T-cell (primary cell): ENCODE results near the gene CDH22. TPM values are rescaled to one million over a fixed set of nuclear protein-coding genes. Genes with fewer than 3 reads are reported as not detected.

Source experiments
- ATAC-seq, 4 experiments: fragments of 200-7000 bp in 3 of 4; fragments of 150-1000 bp in 1 of 4; cut with Tn5 transposase; replicated peaks in 1 of 4; 1 replicate in 3 of 4; 2 replicates in 1 of 4; pipeline ENCODE4 v1.10.0; 2021; ENCODE audit warnings: moderate library complexity in 3 of 4, mild to moderate bottlenecking in 2 of 4, moderate number of reproducible peaks in 1 of 4
- CTCF ChIA-PET, 2 donors: fragments of 300-600 bp; sonication (Branson Sonifier 250); formaldehyde crosslinking; loops; one replicate each; lab custom pipeline; 2022; ENCODE audit warnings: antibody characterized with exemption in 2 of 2; lab: Charles Lee
- POLR2A ChIA-PET, 2 donors: fragments of 300-600 bp; sonication (Branson Sonifier 250); formaldehyde crosslinking; loops; one replicate each; lab custom pipeline; 2022; ENCODE audit warnings: antibody characterized with exemption in 2 of 2; lab: Charles Lee
- DNase-seq, 35 experiments: peaks; one replicate each; pipeline versions ENCODE4 v3.0.0 to v3.0.0-alpha.2; 2013 to 2023
- H3K27ac ChIP-seq: one replicate; pipeline ENCODE4 v1.5.1; 2013; ENCODE audit warnings: low read length
- H3K27me3 ChIP-seq, 2 experiments: replicated peaks in 1 of 2; 1 replicate in 1 of 2; 2 replicates in 1 of 2; pipeline versions ENCODE4 v1.6.1 to v1.7.0; 2013; ENCODE audit warnings: low read length in 1 of 2, mixed read lengths in 1 of 2; ENCODE audit not compliant: control insufficient read depth in 2 of 2, insufficient read depth in 2 of 2; ENCODE audit errors: extremely low read depth in 1 of 2
- H3K36me3 ChIP-seq, 2 donors: 1 replicate in 1 of 2; 2 replicates in 1 of 2; pipeline versions ENCODE4 v1.6.1 to v1.7.0; 2013; ENCODE audit warnings: low read length in 1 of 2; ENCODE audit not compliant: control insufficient read depth in 2 of 2, insufficient read depth in 1 of 2; ENCODE audit errors: extremely low read depth in 1 of 2
- H3K4me1 ChIP-seq, 2 experiments: 1 replicate in 1 of 2; 2 replicates in 1 of 2; pipeline versions ENCODE4 v1.6.1 to v1.7.0; 2013; ENCODE audit warnings: low read length in 2 of 2, mixed read lengths in 1 of 2; ENCODE audit not compliant: insufficient read depth in 2 of 2, control insufficient read depth in 1 of 2; ENCODE audit errors: extremely low read depth in 1 of 2
- H3K4me3 ChIP-seq, 2 donors: 1 replicate in 1 of 2; 2 replicates in 1 of 2; pipeline versions ENCODE4 v1.5.1 to v1.7.0; 2013; ENCODE audit warnings: mild to moderate bottlenecking in 2 of 2, low read length in 1 of 2, moderate library complexity in 1 of 2; ENCODE audit not compliant: control insufficient read depth in 1 of 2; ENCODE audit errors: extremely low read depth in 1 of 2
- H3K9me3 ChIP-seq: 2 replicates; pipeline ENCODE4 v1.7.0; 2013
- H3K27ac Mint-ChIP-seq, 2 donors: one replicate each; pipeline ENCODE4 v1.8.0; 2020 to 2021; ENCODE audit warnings: mild to moderate bottlenecking in 2 of 2, mixed read lengths in 2 of 2
- H3K27me3 Mint-ChIP-seq, 2 donors: one replicate each; pipeline ENCODE4 v1.8.0; 2021 to 2022; ENCODE audit warnings: mixed read lengths in 2 of 2
- H3K36me3 Mint-ChIP-seq: one replicate; pipeline ENCODE4 v1.8.0; 2021; ENCODE audit warnings: mixed read lengths
- H3K4me1 Mint-ChIP-seq, 3 donors: one replicate each; pipeline ENCODE4 v1.8.0; 2020 to 2022; ENCODE audit warnings: mixed read lengths in 3 of 3, mild to moderate bottlenecking in 1 of 3
- H3K4me3 Mint-ChIP-seq, 3 donors: one replicate each; pipeline ENCODE4 v1.8.0; 2020 to 2022; ENCODE audit warnings: mild to moderate bottlenecking in 3 of 3, mixed read lengths in 3 of 3, moderate library complexity in 3 of 3
- H3K9me3 Mint-ChIP-seq, 3 donors: one replicate each; pipeline ENCODE4 v1.8.0; 2020 to 2022; ENCODE audit warnings: mixed read lengths in 3 of 3
- WGBS: methylation state at CpG from one replicate; pipeline ENCODE4 v1.1.5; 2013; ENCODE audit warnings: missing lambda C conversion rate; ENCODE audit not compliant: insufficient coverage; 5-methylcytosine and 5-hydroxymethylcytosine counted together
- total RNA-seq, 35 experiments: library from RNA in 6 of 35; stranded (reverse) in 6 of 35; fragments of 120-200 nt in 1 of 35; gene quantifications; one replicate each; pipeline versions ENCODE4 v1.2.1 to v1.2.4 and lab custom pipeline; 2013 to 2026

Gene CDH22
- total RNA-seq, 5 donors from 2014 or later (not counting 1 experiment from before 2014, with no cell fraction given), result not detected

DNA sequence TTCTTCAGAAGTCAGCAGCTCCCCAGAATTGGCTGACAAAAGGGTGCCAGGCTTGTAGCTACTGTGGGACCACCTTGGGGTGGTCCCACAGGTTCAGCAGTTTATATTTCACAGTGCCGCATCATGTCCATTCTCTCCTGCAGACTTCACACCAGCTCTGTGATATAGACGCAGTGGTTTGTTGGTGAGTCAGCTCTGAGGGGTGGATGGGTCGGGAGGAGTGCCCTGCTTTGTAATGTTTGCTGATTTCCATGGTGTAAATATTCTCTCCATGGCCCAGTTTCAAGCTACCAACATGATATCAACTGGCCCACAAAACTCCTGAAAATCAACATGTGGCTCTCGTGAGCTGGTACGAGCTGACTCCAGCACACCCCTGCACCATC, 78.2 kb downstream of the CDH22 start:
- ChIA-PET POLR2A (no interaction called here), CTCF (no interaction called here)
- no peak overlapping the region for H3K27ac ChIP-seq
- peaks cover 0 to 3% (median 0%) of the 10 kb centered on the region in 3 donors for H3K9me3 Mint-ChIP-seq
- H3K27me3 ChIP-seq, result peaks cover 0 to 54% of the 10 kb centered on the region in 2 experiments
- DNase-seq (no peak), ATAC-seq (no peak)
- WGBS, result no CpG with 5 or more reads among the region's 5 CpGs
- H3K9me3 ChIP-seq, result no peaks in the 10 kb centered on the region
- no peak overlapping the region for H3K4me3 Mint-ChIP-seq
- no peak overlapping the region for H3K27ac Mint-ChIP-seq
- H3K4me1 ChIP-seq, result no peaks in the 10 kb centered on the region
- no peaks in the 10 kb centered on the region for H3K36me3 ChIP-seq
- H3K27me3 Mint-ChIP-seq, result peaks cover 46 to 62% of the 10 kb centered on the region in 2 donors
- no peak overlapping the region for H3K4me3 ChIP-seq
- peaks cover 0 to 6% (median 0%) of the 10 kb centered on the region in 3 donors for H3K4me1 Mint-ChIP-seq
- H3K36me3 Mint-ChIP-seq, result no peaks in the 10 kb centered on the region

GRCh38 chr20:46229478-46230105, 78.7 kb downstream of the CDH22 start:
- no peak overlapping the region for H3K27ac ChIP-seq
- Mint-ChIP-seq H3K4me3 (no peak overlapping the region), H3K36me3 (no peaks in the 10 kb centered on the region), H3K27ac (no peak overlapping the region), H3K9me3 (peaks cover 0 to 3% (median 0%) of the 10 kb centered on the region in 3 donors), H3K4me1 (peaks cover 0 to 6% (median 0%) of the 10 kb centered on the region in 3 donors), H3K27me3 (peaks cover 46 to 67% of the 10 kb centered on the region in 2 donors)
- no peaks in the 10 kb centered on the region for H3K36me3 ChIP-seq
- H3K4me1 ChIP-seq, result no peaks in the 10 kb centered on the region
- CTCF ChIA-PET, result no interaction called here
- no peak overlapping the region for H3K4me3 ChIP-seq
- peaks cover 0 to 57% of the 10 kb centered on the region in 2 experiments for H3K27me3 ChIP-seq
- POLR2A ChIA-PET, result no interaction called here
- ATAC-seq (no peak), DNase-seq (no peak)
- WGBS, result no CpG with 5 or more reads among the region's 5 CpGs
- H3K9me3 ChIP-seq, result no peaks in the 10 kb centered on the region

GRCh38 chr20:46228670-46229069, 79.6 kb downstream of the CDH22 start:
- H3K4me3 Mint-ChIP-seq, result no peak overlapping the region
- H3K4me1 Mint-ChIP-seq, result peaks cover 0 to 6% (median 0%) of the 10 kb centered on the region in 3 donors
- no peak for ATAC-seq
- H3K27ac Mint-ChIP-seq, result no peak overlapping the region
- peaks cover 41 to 64% of the 10 kb centered on the region in 2 donors for H3K27me3 Mint-ChIP-seq
- 76% methylated on average over 3 of the region's 8 CpGs for WGBS
- no peak overlapping the region for H3K4me3 ChIP-seq
- H3K27me3 ChIP-seq, result peaks cover 4 to 58% of the 10 kb centered on the region in 2 experiments
- ChIA-PET POLR2A (no interaction called here), CTCF (no interaction called here)
- H3K9me3 ChIP-seq, result no peaks in the 10 kb centered on the region
- H3K36me3 Mint-ChIP-seq, result no peaks in the 10 kb centered on the region
- no peak for DNase-seq
- no peaks in the 10 kb centered on the region for H3K4me1 ChIP-seq
- peaks cover 0 to 3% (median 0%) of the 10 kb centered on the region in 3 donors for H3K9me3 Mint-ChIP-seq
- no peak overlapping the region for H3K27ac ChIP-seq
- H3K36me3 ChIP-seq, result no peaks in the 10 kb centered on the region

DNA sequence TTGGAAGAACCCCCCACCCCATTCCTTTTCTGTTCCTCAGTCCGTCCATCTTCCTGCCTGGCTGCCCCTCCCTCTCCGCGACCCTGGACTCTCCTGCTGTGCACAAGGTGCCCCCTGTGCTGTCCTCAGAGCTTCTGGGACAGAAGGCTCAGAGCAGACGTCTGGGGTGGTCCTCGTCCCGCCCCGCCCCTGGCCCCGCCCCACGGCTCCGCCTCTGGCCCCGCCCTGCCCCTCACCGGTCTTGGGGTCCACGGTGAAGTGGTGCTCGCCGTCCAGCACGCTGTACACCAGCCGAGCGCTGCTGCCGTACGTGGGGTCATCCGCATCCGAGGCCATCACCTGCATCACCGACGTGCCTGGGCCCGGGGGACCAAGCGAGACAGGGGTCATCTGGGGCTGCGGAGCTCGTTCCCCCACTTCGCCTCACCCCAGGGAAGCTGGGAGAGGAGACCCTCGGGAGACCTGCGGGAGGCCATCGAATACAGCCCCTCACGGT, 81.0 kb downstream of the CDH22 start:
- Mint-ChIP-seq H3K4me1 (peaks cover 0 to 6% (median 0%) of the 10 kb centered on the region in 3 donors), H3K4me3 (no peak overlapping the region), H3K27me3 (peaks cover 34 to 59% of the 10 kb centered on the region in 2 donors), H3K36me3 (no peaks in the 10 kb centered on the region), H3K27ac (no peak overlapping the region), H3K9me3 (peaks cover 0 to 3% (median 0%) of the 10 kb centered on the region in 3 donors)
- ATAC-seq (no peak), DNase-seq (no peak)
- Histone ChIP-seq H3K27ac (no peak overlapping the region), H3K27me3 (peaks cover 4 to 55% of the 10 kb centered on the region in 2 experiments), H3K4me3 (no peak overlapping the region), H3K9me3 (no peaks in the 10 kb centered on the region), H3K4me1 (no peaks in the 10 kb centered on the region), H3K36me3 (no peaks in the 10 kb centered on the region)
- 68% methylated on average over 28 of the region's 33 CpGs for WGBS
- ChIA-PET POLR2A (no interaction called here), CTCF (no interaction called here)

- Mint-ChIP-seq H3K4me1 (peaks cover 0 to 6% (median 0%) of the 10 kb centered on the region in 3 donors), H3K36me3 (no peaks in the 10 kb centered on the region), H3K27me3 (peaks cover 27 to 53% of the 10 kb centered on the region in 2 donors), H3K27ac (no peak overlapping the region), H3K4me3 (no peak overlapping the region), H3K9me3 (peaks cover 0 to 3% (median 0%) of the 10 kb centered on the region in 3 donors)
- no peak for ATAC-seq
- CTCF ChIA-PET, result no interaction called here
- WGBS, result 18% methylated on average over 2 of the region's 8 CpGs
- H3K36me3 ChIP-seq, result no peaks in the 10 kb centered on the region
- no peaks in the 10 kb centered on the region for H3K9me3 ChIP-seq
- no peak overlapping the region for H3K4me3 ChIP-seq
- H3K27me3 ChIP-seq, result peaks cover 4 to 48% of the 10 kb centered on the region in 2 experiments
- POLR2A ChIA-PET, result no interaction called here
- no peak overlapping the region for H3K27ac ChIP-seq
- DNase-seq, result no peak
- H3K4me1 ChIP-seq, result no peaks in the 10 kb centered on the region
Measured at GRCh38 chr20:46226602-46227001, 81.7 kb downstream of the CDH22 start.

DNA sequence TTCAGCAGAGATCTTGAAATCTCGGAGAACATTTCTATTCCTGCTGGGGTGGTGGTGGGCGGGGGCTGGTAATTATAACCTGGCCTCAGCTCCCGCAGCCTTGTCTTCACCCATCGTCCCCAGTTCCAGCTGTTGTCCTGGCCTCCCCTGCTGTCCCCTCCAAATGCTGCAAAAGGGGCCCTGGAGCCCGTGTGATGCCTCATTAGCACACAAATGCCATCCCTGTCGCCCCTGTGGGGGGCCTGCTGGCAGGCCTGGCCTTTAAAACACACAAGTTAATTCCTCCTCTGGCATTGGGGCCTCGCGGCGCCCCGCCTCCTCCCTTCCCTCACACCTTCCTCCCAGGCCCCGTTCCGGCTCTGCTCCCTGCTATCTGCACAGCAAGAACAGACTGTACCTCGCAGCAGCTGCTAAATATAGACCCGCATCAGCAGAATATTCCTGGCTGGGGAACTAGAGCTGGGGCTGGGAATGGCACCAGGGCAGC, 85.7 kb downstream of the CDH22 start:
- Mint-ChIP-seq H3K27me3 (peaks cover 16 to 34% of the 10 kb centered on the region in 2 donors), H3K9me3 (no peaks in the 10 kb centered on the region), H3K4me3 (no peak overlapping the region), H3K36me3 (no peaks in the 10 kb centered on the region), H3K27ac (no peak overlapping the region), H3K4me1 (peaks cover 0 to 6% (median 0%) of the 10 kb centered on the region in 3 donors)
- Histone ChIP-seq H3K36me3 (no peaks in the 10 kb centered on the region), H3K27me3 (peaks cover 4 to 25% of the 10 kb centered on the region in 2 experiments), H3K27ac (no peak overlapping the region), H3K4me3 (no peak overlapping the region), H3K4me1 (no peaks in the 10 kb centered on the region), H3K9me3 (no peaks in the 10 kb centered on the region)
- ATAC-seq (no peak), DNase-seq (no peak)
- CTCF ChIA-PET, result no interaction called here
- POLR2A ChIA-PET, result no interaction called here
- WGBS, result 59% methylated on average over 12 of the region's 14 CpGs
